ENCODE measurements around the gene SCAF4. TPM values are rescaled to one million over a fixed set of nuclear protein-coding genes. Genes with fewer than 3 reads are reported as not detected.
A peak's percentile ranks its signal among the peaks of the same experiment; 100 is the strongest.

Gene SCAF4
- polyA plus RNA-seq, 2 of the 4 experiments (the other 2 are of a cell fraction) = 10.4 to 16.6 TPM

DNA sequence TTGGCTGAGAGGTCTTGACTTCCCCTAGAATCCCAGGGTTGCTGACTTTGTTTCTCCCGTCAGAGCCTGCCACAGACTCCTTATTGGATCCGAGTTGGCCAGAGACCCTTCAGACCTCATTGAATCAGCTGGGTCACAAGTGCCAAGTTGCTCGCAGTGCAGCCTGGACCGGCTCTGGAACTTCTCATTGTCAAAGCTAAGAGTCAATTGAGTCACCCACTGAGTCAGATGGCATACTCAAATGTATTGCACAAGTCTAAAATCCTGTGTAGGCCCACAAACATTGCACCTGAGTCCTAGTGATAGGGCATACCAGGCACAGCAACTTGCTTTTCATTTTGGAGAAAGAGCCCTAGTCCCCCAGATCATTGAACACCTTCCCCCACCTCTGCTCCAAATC lies 20.4 kb upstream of the SCAF4 start (continued):
- TF ChIP-seq EHMT2 (IDR thresholded peaks at IDR 0.05; ENCODE audit: low read depth) = no peak
- no peak for TF ChIP-seq JUNB (IDR thresholded peaks at IDR 0.05)
- TF ChIP-seq EP300 (IDR thresholded peaks at IDR 0.05) = no peak
- TF ChIP-seq NR3C1 (IDR thresholded peaks at IDR 0.05) = no peak
- no peak for TF ChIP-seq GATA3 (IDR thresholded peaks at IDR 0.05; ENCODE audit: borderline replicate concordance)
- TF ChIP-seq, protein P1, sequence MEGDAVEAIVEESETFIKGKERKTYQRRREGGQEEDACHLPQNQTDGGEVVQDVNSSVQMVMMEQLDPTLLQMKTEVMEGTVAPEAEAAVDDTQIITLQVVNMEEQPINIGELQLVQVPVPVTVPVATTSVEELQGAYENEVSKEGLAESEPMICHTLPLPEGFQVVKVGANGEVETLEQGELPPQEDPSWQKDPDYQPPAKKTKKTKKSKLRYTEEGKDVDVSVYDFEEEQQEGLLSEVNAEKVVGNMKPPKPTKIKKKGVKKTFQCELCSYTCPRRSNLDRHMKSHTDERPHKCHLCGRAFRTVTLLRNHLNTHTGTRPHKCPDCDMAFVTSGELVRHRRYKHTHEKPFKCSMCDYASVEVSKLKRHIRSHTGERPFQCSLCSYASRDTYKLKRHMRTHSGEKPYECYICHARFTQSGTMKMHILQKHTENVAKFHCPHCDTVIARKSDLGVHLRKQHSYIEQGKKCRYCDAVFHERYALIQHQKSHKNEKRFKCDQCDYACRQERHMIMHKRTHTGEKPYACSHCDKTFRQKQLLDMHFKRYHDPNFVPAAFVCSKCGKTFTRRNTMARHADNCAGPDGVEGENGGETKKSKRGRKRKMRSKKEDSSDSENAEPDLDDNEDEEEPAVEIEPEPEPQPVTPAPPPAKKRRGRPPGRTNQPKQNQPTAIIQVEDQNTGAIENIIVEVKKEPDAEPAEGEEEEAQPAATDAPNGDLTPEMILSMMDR (IDR thresholded peaks at IDR 0.05) = no peak

DNA sequence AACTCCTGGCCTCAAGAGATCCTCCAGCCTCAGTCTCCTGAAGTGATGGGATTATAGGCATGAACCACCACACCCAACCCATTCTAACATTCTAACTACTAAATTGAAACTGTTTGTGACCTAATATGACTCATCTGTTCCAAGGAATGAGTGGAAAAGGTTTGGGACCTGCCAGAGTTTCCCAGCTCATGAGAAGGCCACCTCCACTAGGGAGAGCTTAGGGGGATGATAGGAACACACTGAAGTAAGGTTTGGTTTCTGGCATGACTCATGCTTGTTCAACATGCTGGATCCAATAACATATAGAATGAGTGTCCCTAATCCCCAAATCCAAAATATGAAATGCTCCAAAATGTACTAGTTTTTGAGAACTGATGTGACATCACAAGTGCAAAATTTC lies 18.9 kb upstream of the SCAF4 start:
- Histone ChIP-seq H3K4me2 (no peak overlapping the region), H3K9me3 (no peaks in the 10 kb centered on the region), H3K27ac (no peak overlapping the region), H3K4me3 (no peak overlapping the region), H3K4me1 (no peaks in the 10 kb centered on the region)
- FAIRE-seq = no peak
- no peak for ATAC-seq
- peak; percentile 6 to 9 for DNase-seq (ENCODE audit: low read depth in 1 of 2, low spot score in 1 of 2)
- ChIA-PET POLR2A (interaction anchor here (0.8 kb wide), 1 partner anchor 18 kb away, joined by 3 read pairs; the partner anchor contains the start of gene SCAF4), CTCF (interaction anchor here (0.7 kb wide), 1 partner anchor 161 kb away, joined by 4 read pairs; no protein-coding TSS in a partner anchor)
- TF ChIP-seq, protein P2, sequence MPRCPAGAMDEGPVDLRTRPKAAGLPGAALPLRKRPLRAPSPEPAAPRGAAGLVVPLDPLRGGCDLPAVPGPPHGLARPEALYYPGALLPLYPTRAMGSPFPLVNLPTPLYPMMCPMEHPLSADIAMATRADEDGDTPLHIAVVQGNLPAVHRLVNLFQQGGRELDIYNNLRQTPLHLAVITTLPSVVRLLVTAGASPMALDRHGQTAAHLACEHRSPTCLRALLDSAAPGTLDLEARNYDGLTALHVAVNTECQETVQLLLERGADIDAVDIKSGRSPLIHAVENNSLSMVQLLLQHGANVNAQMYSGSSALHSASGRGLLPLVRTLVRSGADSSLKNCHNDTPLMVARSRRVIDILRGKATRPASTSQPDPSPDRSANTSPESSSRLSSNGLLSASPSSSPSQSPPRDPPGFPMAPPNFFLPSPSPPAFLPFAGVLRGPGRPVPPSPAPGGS (IDR thresholded peaks at IDR 0.05) = no peak
- no peak for TF ChIP-seq FOSL2 (IDR thresholded peaks at IDR 0.05)
- TF ChIP-seq FOSL2 (CRISPR knock-in tag; IDR thresholded peaks at IDR 0.05) = 0 out of 2 replicates have a peak, but pooled peaks have one; percentile 5
- no peak for TF ChIP-seq SREBF2 (IDR thresholded peaks at IDR 0.05)
- no peak for TF ChIP-seq HDAC2 (IDR thresholded peaks at IDR 0.05)

DNA sequence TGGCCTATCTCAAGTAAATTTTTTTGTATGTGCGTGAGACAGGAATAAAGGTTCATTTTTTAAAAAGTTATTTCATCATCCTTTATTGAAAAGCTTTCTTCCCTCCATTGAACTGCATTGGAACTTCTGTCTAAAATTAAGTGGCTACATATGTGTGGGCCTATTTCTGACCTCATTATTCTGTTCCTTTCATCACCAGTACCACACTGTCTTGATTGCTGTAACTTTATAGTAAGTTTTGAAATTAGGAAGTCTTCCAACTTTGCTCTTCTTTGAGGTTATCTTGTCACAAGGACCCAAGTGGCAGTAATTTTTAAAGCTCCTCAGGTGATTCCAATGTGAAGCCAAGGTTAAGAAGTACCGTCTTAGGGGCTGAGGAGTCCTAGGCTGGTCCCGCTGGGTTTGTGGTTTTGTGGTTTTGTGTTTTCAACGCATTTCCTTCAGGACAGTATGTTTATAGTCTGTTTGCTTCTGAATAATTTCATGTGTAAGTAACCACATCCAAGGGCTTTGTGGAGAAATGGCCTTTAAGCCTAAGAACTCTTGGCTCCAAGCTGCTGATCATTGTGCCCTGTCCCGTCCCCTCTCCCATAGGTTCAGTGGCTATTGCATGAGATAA lies 12.4 kb upstream of the SCAF4 start:
- H3K27ac ChIP-seq = no peak overlapping the region
- H3K4me3 ChIP-seq = no peak overlapping the region
- no peak for ATAC-seq
- 57% methylated on average over 5 of the region's 5 CpGs for WGBS (ENCODE audit: missing lambda C conversion rate)
- ChIA-PET POLR2A (no interaction called here), CTCF (no interaction called here)
- TF ChIP-seq JUN (IDR thresholded peaks at IDR 0.05) (no peak), SMC3 (IDR thresholded peaks at IDR 0.05) (no peak), JUNB (IDR thresholded peaks at IDR 0.05) (no peak), MYC (IDR thresholded peaks at IDR 0.05; ENCODE audit: borderline replicate concordance, low read length) (no peak), HOXB5 (CRISPR knock-in tag; IDR thresholded peaks at IDR 0.05) (no peak), HOXA7 (CRISPR knock-in tag; IDR thresholded peaks at IDR 0.05) (no peak)
- TF ChIP-seq, protein P3, sequence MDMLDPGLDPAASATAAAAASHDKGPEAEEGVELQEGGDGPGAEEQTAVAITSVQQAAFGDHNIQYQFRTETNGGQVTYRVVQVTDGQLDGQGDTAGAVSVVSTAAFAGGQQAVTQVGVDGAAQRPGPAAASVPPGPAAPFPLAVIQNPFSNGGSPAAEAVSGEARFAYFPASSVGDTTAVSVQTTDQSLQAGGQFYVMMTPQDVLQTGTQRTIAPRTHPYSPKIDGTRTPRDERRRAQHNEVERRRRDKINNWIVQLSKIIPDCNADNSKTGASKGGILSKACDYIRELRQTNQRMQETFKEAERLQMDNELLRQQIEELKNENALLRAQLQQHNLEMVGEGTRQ (IDR thresholded peaks at IDR 0.05) = no peak
- TF ChIP-seq, protein P4, sequence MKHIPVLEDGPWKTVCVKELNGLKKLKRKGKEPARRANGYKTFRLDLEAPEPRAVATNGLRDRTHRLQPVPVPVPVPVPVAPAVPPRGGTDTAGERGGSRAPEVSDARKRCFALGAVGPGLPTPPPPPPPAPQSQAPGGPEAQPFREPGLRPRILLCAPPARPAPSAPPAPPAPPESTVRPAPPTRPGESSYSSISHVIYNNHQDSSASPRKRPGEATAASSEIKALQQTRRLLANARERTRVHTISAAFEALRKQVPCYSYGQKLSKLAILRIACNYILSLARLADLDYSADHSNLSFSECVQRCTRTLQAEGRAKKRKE (CRISPR knock-in tag; IDR thresholded peaks at IDR 0.05; ENCODE audit: low read depth) = no peak
- no peak overlapping the region for H3K4me2 ChIP-seq
- no peaks in the 10 kb centered on the region for H3K9me3 ChIP-seq
- H3K4me1 ChIP-seq = no peaks in the 10 kb centered on the region
- no peak for DNase-seq (ENCODE audit: low read depth in 1 of 2, low spot score in 1 of 2)
- no peak for FAIRE-seq

DNA sequence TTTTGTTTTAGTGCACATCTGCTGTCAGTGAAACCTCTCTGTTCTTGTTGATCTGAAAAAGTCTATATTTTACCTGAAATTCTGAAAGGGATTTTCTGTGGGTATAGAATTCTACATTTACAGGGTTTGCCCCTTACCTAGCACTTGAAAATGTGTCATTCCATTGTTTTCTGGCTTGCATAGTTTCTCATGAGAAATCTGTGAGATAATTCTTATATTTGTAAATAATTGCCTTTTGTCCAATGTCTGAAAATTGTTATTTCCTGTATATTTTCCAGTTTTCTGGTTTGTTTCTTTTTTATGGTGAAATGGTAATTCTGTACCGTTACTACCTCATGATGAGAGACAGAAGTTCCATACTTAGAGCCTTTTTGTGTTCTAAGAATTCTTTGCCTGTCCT lies 11.8 kb upstream of the SCAF4 start:
- no peak overlapping the region for H3K4me3 ChIP-seq
- DNase-seq (ENCODE audit: low read depth in 1 of 2, low spot score in 1 of 2) (no peak), ATAC-seq (no peak), FAIRE-seq (no peak)
- POLR2A ChIA-PET = no interaction called here
- H3K4me2 ChIP-seq = no peak overlapping the region
- no peak overlapping the region for H3K27ac ChIP-seq
- 21% methylated on average over 1 of the region's 1 CpG for WGBS (ENCODE audit: missing lambda C conversion rate)
- CTCF ChIA-PET = no interaction called here
- H3K4me1 ChIP-seq = no peaks in the 10 kb centered on the region
- H3K9me3 ChIP-seq = no peaks in the 10 kb centered on the region
- TF ChIP-seq ESRRA (IDR thresholded peaks at IDR 0.05; ENCODE audit: borderline replicate concordance, low read length) = no peak
- no peak for TF ChIP-seq FOSB (CRISPR knock-in tag; IDR thresholded peaks at IDR 0.05)
- TF ChIP-seq HOXA7 (CRISPR knock-in tag; IDR thresholded peaks at IDR 0.05) = no peak
- TF ChIP-seq EHMT2 (IDR thresholded peaks at IDR 0.05; ENCODE audit: low read depth) = no peak
- no peak for TF ChIP-seq KDM5A (IDR thresholded peaks at IDR 0.05)
- TF ChIP-seq JUNB (IDR thresholded peaks at IDR 0.05) = no peak

Data from A549 (cell line).